Naive thymus-derived CD4-positive, alpha-beta T cell (primary cell): ENCODE data around the gene POLR2M. TPM values are rescaled to one million over a fixed set of nuclear protein-coding genes. Genes with fewer than 3 reads are reported as not detected.

Experiments used
- ATAC-seq: fragments of 150-1000 bp; cut with Tn5 transposase; 2 replicates; pipeline ENCODE4 v1.10.0; 2021; ENCODE audit warnings: mild to moderate bottlenecking, moderate library complexity
- CTCF ChIA-PET: fragments of 350-600 bp; sonication (Branson Sonifier 250); formaldehyde crosslinking; loops from one replicate; lab custom pipeline; 2021; ENCODE audit warnings: antibody characterized with exemption; lab: Charles Lee
- POLR2A ChIA-PET: fragments of 350-600 bp; sonication (Branson Sonifier 250); formaldehyde crosslinking; loops from one replicate; lab custom pipeline; 2021; ENCODE audit warnings: antibody characterized with exemption, inconsistent platforms; lab: Charles Lee
- DNase-seq, 9 donors: peaks; one replicate each; pipeline versions ENCODE4 v3.0.0 to v3.0.0-alpha.2; 2020 to 2022; ENCODE audit warnings: mixed read lengths in 1 of 9
- H3K27ac ChIP-seq: one replicate; pipeline ENCODE4 v1.7.0; 2013; ENCODE audit warnings: mild to moderate bottlenecking, low read depth, low read length, moderate library complexity
- H3K27me3 ChIP-seq, 2 donors: one replicate each; pipeline ENCODE4 v1.7.0; 2013; ENCODE audit warnings: low read length in 2 of 2, mild to moderate bottlenecking in 2 of 2, moderate library complexity in 2 of 2; ENCODE audit not compliant: control insufficient read depth in 2 of 2, insufficient read depth in 2 of 2
- H3K36me3 ChIP-seq, 3 experiments: 1 replicate in 2 of 3; 2 replicates in 1 of 3; pipeline ENCODE4 v1.7.0; 2013; ENCODE audit warnings: low read length in 3 of 3, mild to moderate bottlenecking in 3 of 3, moderate library complexity in 1 of 3; ENCODE audit not compliant: insufficient read depth in 3 of 3, control insufficient read depth in 2 of 3
- H3K4me1 ChIP-seq, 2 donors: one replicate each; pipeline ENCODE4 v1.7.0; 2013; ENCODE audit warnings: low read length in 2 of 2, mild to moderate bottlenecking in 2 of 2, moderate library complexity in 1 of 2; ENCODE audit not compliant: control insufficient read depth in 2 of 2, insufficient read depth in 2 of 2
- H3K4me3 ChIP-seq: 2 replicates; pipeline ENCODE4 v1.7.0; 2013; ENCODE audit warnings: mild to moderate bottlenecking, low read length
- H3K9me3 ChIP-seq, 3 experiments: 1 replicate in 2 of 3; 2 replicates in 1 of 3; pipeline ENCODE4 v1.7.0; 2013; ENCODE audit warnings: low read length in 3 of 3; ENCODE audit not compliant: control insufficient read depth in 2 of 3
- H3K27ac Mint-ChIP-seq, 9 donors: one replicate each; pipeline ENCODE4 v1.8.0; 2020 to 2022; ENCODE audit warnings: mixed read lengths in 9 of 9, mild to moderate bottlenecking in 8 of 9, moderate library complexity in 5 of 9, inconsistent platforms in 2 of 9
- H3K27me3 Mint-ChIP-seq, 5 donors: one replicate each; pipeline ENCODE4 v1.8.0; 2021 to 2022; ENCODE audit warnings: mixed read lengths in 5 of 5, mild to moderate bottlenecking in 1 of 5
- H3K36me3 Mint-ChIP-seq, 5 donors: one replicate each; pipeline ENCODE4 v1.8.0; 2020 to 2022; ENCODE audit warnings: mixed read lengths in 5 of 5, mild to moderate bottlenecking in 3 of 5, inconsistent platforms in 1 of 5
- H3K4me1 Mint-ChIP-seq, 7 donors: one replicate each; pipeline ENCODE4 v1.8.0; 2020 to 2022; ENCODE audit warnings: mixed read lengths in 7 of 7, mild to moderate bottlenecking in 3 of 7, inconsistent platforms in 1 of 7
- H3K4me3 Mint-ChIP-seq, 10 donors: one replicate each; pipeline ENCODE4 v1.8.0; 2020 to 2022; ENCODE audit warnings: mild to moderate bottlenecking in 10 of 10, mixed read lengths in 10 of 10, moderate library complexity in 6 of 10, inconsistent platforms in 2 of 10
- H3K9me3 Mint-ChIP-seq, 11 donors: one replicate each; pipeline ENCODE4 v1.8.0; 2020 to 2022; ENCODE audit warnings: mixed read lengths in 11 of 11, mild to moderate bottlenecking in 4 of 11, inconsistent platforms in 1 of 11, moderate library complexity in 1 of 11
- intact Hi-C, 2 donors: fragments of 100-400 bp; cut with micrococcal nuclease; formaldehyde crosslinking; loops; one replicate each; pipeline ENCODE4 v1.15.1; 2023
- polyA plus RNA-seq, 2 donors: library from polyadenylated mRNA; unstranded; fragments of 300-500 nt; fragmentation: Illumina TruSeq; gene quantifications; one replicate each; pipeline ENCODE4 v1.2.3, GENCODE V29; 2021
- total RNA-seq, 6 experiments: library from RNA in 5 of 6; stranded (reverse) in 5 of 6; gene quantifications; 1 replicate in 5 of 6; 2 replicates in 1 of 6; pipeline ENCODE4 v1.2.3 and lab custom pipeline; 2021 to 2026

The POLR2M gene
- total and polyA plus RNA-seq, 7 experiments from 2014 or later: 60.4 to 105 (median 74.9) TPM

GRCh38 chr15:57677204-57677603, 29.3 kb upstream of the POLR2M start:
- no peak overlapping the region for H3K27ac ChIP-seq
- H3K36me3 ChIP-seq: no peaks in the 10 kb centered on the region
- H3K4me1 ChIP-seq: no peaks in the 10 kb centered on the region
- POLR2A ChIA-PET: no interaction called here
- Mint-ChIP-seq H3K9me3 (peaks cover 0 to 5% (median 0%) of the 10 kb centered on the region in 11 donors), H3K4me1 (peaks cover 0 to 16% (median 9%) of the 10 kb centered on the region in 7 donors), H3K27me3 (peaks cover 0 to 17% (median 5%) of the 10 kb centered on the region in 5 donors), H3K4me3 (no peak overlapping the region), H3K27ac (no peak overlapping the region), H3K36me3 (peaks cover 0 to 11% (median 5%) of the 10 kb centered on the region in 5 donors)
- CTCF ChIA-PET: interaction anchor here (0.6 to 0.9 kb wide), 2 partner anchors 12 to 183 kb away, joined by 3 read pairs; no protein-coding TSS in a partner anchor
- no peaks in the 10 kb centered on the region for H3K9me3 ChIP-seq
- DNase-seq: no peak
- no peaks in the 10 kb centered on the region for H3K27me3 ChIP-seq
- intact Hi-C loops: no loop called here
- ATAC-seq: no peak
- no peak overlapping the region for H3K4me3 ChIP-seq

GRCh38 chr15:57680021-57680420, 26.5 kb upstream of the POLR2M start:
- H3K27me3 ChIP-seq: no peaks in the 10 kb centered on the region
- H3K9me3 ChIP-seq: no peaks in the 10 kb centered on the region
- H3K36me3 ChIP-seq: no peaks in the 10 kb centered on the region
- no peak overlapping the region for H3K27ac ChIP-seq
- peak overlapping the region in 2 of 9 donors; percentile 8 to 66 for H3K27ac Mint-ChIP-seq
- DNase-seq (no peak), ATAC-seq (no peak)
- ChIA-PET CTCF (interaction anchor here (0.6 kb wide), 1 partner anchor 53 kb away, joined by 3 read pairs; no protein-coding TSS in a partner anchor), POLR2A (no interaction called here)
- intact Hi-C loops: no loop called here
- peaks cover 0 to 16% (median 9%) of the 10 kb centered on the region in 7 donors for H3K4me1 Mint-ChIP-seq
- peak overlapping the region in 1 of 10 donors; percentile 7 for H3K4me3 Mint-ChIP-seq
- H3K4me1 ChIP-seq: no peaks in the 10 kb centered on the region
- no peak overlapping the region for H3K4me3 ChIP-seq
- H3K27me3 Mint-ChIP-seq: peaks cover 0 to 4% (median 1%) of the 10 kb centered on the region in 5 donors
- no peaks in the 10 kb centered on the region for H3K9me3 Mint-ChIP-seq
- H3K36me3 Mint-ChIP-seq: peaks cover 0 to 6% (median 4%) of the 10 kb centered on the region in 5 donors

GRCh38 chr15:57681011-57681410, 25.5 kb upstream of the POLR2M start:
- Histone ChIP-seq H3K4me3 (no peak overlapping the region), H3K9me3 (no peaks in the 10 kb centered on the region), H3K4me1 (no peaks in the 10 kb centered on the region), H3K27ac (no peak overlapping the region), H3K27me3 (no peaks in the 10 kb centered on the region), H3K36me3 (no peaks in the 10 kb centered on the region)
- H3K4me3 Mint-ChIP-seq: no peak overlapping the region
- ChIA-PET CTCF (no interaction called here), POLR2A (no interaction called here)
- H3K27ac Mint-ChIP-seq: peak overlapping the region in 1 of 9 donors; percentile 50
- peaks cover 0 to 16% (median 9%) of the 10 kb centered on the region in 7 donors for H3K4me1 Mint-ChIP-seq
- peaks cover 0 to 4% (median 0%) of the 10 kb centered on the region in 5 donors for H3K27me3 Mint-ChIP-seq
- no peak for ATAC-seq
- DNase-seq: no peak
- H3K9me3 Mint-ChIP-seq: no peaks in the 10 kb centered on the region
- intact Hi-C loops: no loop called here
- H3K36me3 Mint-ChIP-seq: peaks cover 0 to 5% (median 2%) of the 10 kb centered on the region in 5 donors

GRCh38 chr15:57683481-57683880, 23.0 kb upstream of the POLR2M start:
- peaks cover 0 to 4% (median 0%) of the 10 kb centered on the region in 5 donors for H3K27me3 Mint-ChIP-seq
- DNase-seq: no peak
- Histone ChIP-seq H3K27me3 (no peaks in the 10 kb centered on the region), H3K4me1 (no peaks in the 10 kb centered on the region), H3K27ac (no peak overlapping the region), H3K9me3 (no peaks in the 10 kb centered on the region), H3K36me3 (no peaks in the 10 kb centered on the region), H3K4me3 (no peak overlapping the region)
- H3K36me3 Mint-ChIP-seq: peaks cover 0 to 5% (median 2%) of the 10 kb centered on the region in 5 donors
- no peaks in the 10 kb centered on the region for H3K9me3 Mint-ChIP-seq
- no peak overlapping the region for H3K27ac Mint-ChIP-seq
- POLR2A ChIA-PET: no interaction called here
- ATAC-seq: no peak
- H3K4me1 Mint-ChIP-seq: peaks cover 0 to 16% (median 9%) of the 10 kb centered on the region in 7 donors
- CTCF ChIA-PET: no interaction called here
- H3K4me3 Mint-ChIP-seq: no peak overlapping the region
- intact Hi-C loops: no loop called here

GRCh38 chr15:57684491-57685151, 21.9 kb upstream of the POLR2M start:
- ChIA-PET POLR2A (no interaction called here), CTCF (no interaction called here)
- Histone ChIP-seq H3K36me3 (no peaks in the 10 kb centered on the region), H3K4me3 (no peak overlapping the region), H3K9me3 (no peaks in the 10 kb centered on the region), H3K4me1 (no peaks in the 10 kb centered on the region), H3K27ac (no peak overlapping the region), H3K27me3 (no peaks in the 10 kb centered on the region)
- DNase-seq: no peak
- intact Hi-C loops: no loop called here
- H3K4me1 Mint-ChIP-seq: peaks cover 0 to 12% (median 9%) of the 10 kb centered on the region in 7 donors
- no peaks in the 10 kb centered on the region for H3K9me3 Mint-ChIP-seq
- H3K27ac Mint-ChIP-seq: no peak overlapping the region
- H3K36me3 Mint-ChIP-seq: peaks cover 0 to 3% (median under 1%) of the 10 kb centered on the region in 5 donors
- ATAC-seq: no peak
- peaks cover 0 to 4% (median 0%) of the 10 kb centered on the region in 5 donors for H3K27me3 Mint-ChIP-seq
- H3K4me3 Mint-ChIP-seq: no peak overlapping the region

- H3K4me1 Mint-ChIP-seq: peaks cover 0 to 6% (median 3%) of the 10 kb centered on the region in 7 donors
- H3K27ac ChIP-seq: no peak overlapping the region
- H3K36me3 Mint-ChIP-seq: peaks cover 0 to 3% (median 0%) of the 10 kb centered on the region in 5 donors
- ChIA-PET CTCF (no interaction called here), POLR2A (no interaction called here)
- H3K4me3 Mint-ChIP-seq: no peak overlapping the region
- H3K9me3 ChIP-seq: no peaks in the 10 kb centered on the region
- DNase-seq (no peak), ATAC-seq (no peak)
- intact Hi-C loops: no loop called here
- H3K27me3 Mint-ChIP-seq: peaks cover 0 to 4% (median 0%) of the 10 kb centered on the region in 5 donors
- H3K27me3 ChIP-seq: no peaks in the 10 kb centered on the region
- H3K36me3 ChIP-seq: no peaks in the 10 kb centered on the region
- H3K9me3 Mint-ChIP-seq: no peaks in the 10 kb centered on the region
- H3K27ac Mint-ChIP-seq: peak overlapping the region in 2 of 9 donors; percentile 60 to 84
- H3K4me1 ChIP-seq: no peaks in the 10 kb centered on the region
- no peak overlapping the region for H3K4me3 ChIP-seq
Observed at GRCh38 chr15:57685306-57686095, 21.0 kb upstream of the POLR2M start.
